ENCODE measurements around the gene ITIH2. TPM values are rescaled to one million over a fixed set of nuclear protein-coding genes. Genes with fewer than 3 reads are reported as not detected.
A peak's percentile ranks its signal among the peaks of the same experiment; 100 is the strongest.

Gene ITIH2
- total RNA-seq, 1 donor from 2014 or later: 4.6 TPM

GRCh38 chr10:7794251-7795026 is 91.3 kb downstream of the ITIH2 start:
- TF ChIP-seq, protein P1, sequence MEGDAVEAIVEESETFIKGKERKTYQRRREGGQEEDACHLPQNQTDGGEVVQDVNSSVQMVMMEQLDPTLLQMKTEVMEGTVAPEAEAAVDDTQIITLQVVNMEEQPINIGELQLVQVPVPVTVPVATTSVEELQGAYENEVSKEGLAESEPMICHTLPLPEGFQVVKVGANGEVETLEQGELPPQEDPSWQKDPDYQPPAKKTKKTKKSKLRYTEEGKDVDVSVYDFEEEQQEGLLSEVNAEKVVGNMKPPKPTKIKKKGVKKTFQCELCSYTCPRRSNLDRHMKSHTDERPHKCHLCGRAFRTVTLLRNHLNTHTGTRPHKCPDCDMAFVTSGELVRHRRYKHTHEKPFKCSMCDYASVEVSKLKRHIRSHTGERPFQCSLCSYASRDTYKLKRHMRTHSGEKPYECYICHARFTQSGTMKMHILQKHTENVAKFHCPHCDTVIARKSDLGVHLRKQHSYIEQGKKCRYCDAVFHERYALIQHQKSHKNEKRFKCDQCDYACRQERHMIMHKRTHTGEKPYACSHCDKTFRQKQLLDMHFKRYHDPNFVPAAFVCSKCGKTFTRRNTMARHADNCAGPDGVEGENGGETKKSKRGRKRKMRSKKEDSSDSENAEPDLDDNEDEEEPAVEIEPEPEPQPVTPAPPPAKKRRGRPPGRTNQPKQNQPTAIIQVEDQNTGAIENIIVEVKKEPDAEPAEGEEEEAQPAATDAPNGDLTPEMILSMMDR (IDR thresholded peaks at IDR 0.05; ENCODE audit: unreplicated experiment): no peak
- DNase-seq (ENCODE audit: low spot score, unreplicated experiment): no peak
- Mint-ChIP-seq H3K36me3 (ENCODE audit: insufficient read depth) (peaks cover 20% of the 10 kb centered on the region), H3K9me3 (ENCODE audit: low read depth) (no peaks in the 10 kb centered on the region), H3K4me1 (ENCODE audit: low read depth) (peaks cover 30% of the 10 kb centered on the region), H3K27me3 (no peaks in the 10 kb centered on the region), H3K27ac (peak overlapping the region; percentile 71), H3K4me3 (ENCODE audit: low read depth) (no peak overlapping the region)

GRCh38 chr10:7795605-7796004 is 92.5 kb downstream of the ITIH2 start:
- DNase-seq (ENCODE audit: low spot score, unreplicated experiment): no peak
- no peaks in the 10 kb centered on the region for H3K9me3 Mint-ChIP-seq (ENCODE audit: low read depth)
- peak overlapping the region; percentile 31 for H3K4me3 Mint-ChIP-seq (ENCODE audit: low read depth)
- no peaks in the 10 kb centered on the region for H3K27me3 Mint-ChIP-seq
- H3K4me1 Mint-ChIP-seq (ENCODE audit: low read depth): peaks cover 27% of the 10 kb centered on the region
- H3K27ac Mint-ChIP-seq: peak overlapping the region; percentile 88
- TF ChIP-seq, protein P1 (IDR thresholded peaks at IDR 0.05; ENCODE audit: unreplicated experiment): no peak
- peaks cover 24% of the 10 kb centered on the region for H3K36me3 Mint-ChIP-seq (ENCODE audit: insufficient read depth)

DNA sequence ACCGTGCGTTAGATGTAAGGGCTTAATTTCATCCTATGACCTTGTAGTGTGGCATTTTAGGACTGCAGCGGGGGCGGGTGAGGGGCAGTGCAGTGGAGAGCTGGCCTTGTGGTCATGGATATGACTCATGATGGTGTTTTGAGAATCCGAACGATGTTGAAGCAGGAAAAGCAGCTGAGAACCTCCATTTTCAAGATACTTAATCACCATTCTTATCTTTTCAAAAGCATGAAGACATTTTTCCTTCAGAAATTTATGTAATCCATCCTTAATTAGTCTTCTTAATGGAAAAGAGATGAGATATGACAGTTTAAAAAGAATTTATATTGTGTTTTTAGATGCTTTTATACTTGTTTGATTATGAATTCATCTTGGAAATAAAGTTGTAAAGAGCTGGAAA is 94.5 kb downstream of the ITIH2 start:
- H3K9me3 Mint-ChIP-seq (ENCODE audit: low read depth): no peaks in the 10 kb centered on the region
- H3K4me3 Mint-ChIP-seq (ENCODE audit: low read depth): no peak overlapping the region
- no peak overlapping the region for H3K27ac Mint-ChIP-seq
- H3K36me3 Mint-ChIP-seq (ENCODE audit: insufficient read depth): peaks cover 27% of the 10 kb centered on the region
- peaks cover 25% of the 10 kb centered on the region for H3K4me1 Mint-ChIP-seq (ENCODE audit: low read depth)
- no peak for DNase-seq (ENCODE audit: low spot score, unreplicated experiment)
- TF ChIP-seq, protein P1 (IDR thresholded peaks at IDR 0.05; ENCODE audit: unreplicated experiment): no peak
- no peaks in the 10 kb centered on the region for H3K27me3 Mint-ChIP-seq

Other genes starting within 250 kb of the ITIH2 start
- 1.5 and 2.3 TPM in 2 replicates for gene ITIH5, start 36.4 kb upstream of the ITIH2 start, total RNA-seq
- 15.3 and 17.3 TPM in 2 replicates for gene KIN, start 84.7 kb downstream of the ITIH2 start, total RNA-seq
- gene ATP5F1C, start 84.9 kb downstream of the ITIH2 start, total RNA-seq: 220 and 221 TPM in 2 replicates
- gene TAF3, start 115.2 kb downstream of the ITIH2 start, total RNA-seq: 8.5 and 9.4 TPM in 2 replicates